Breast epithelium (tissue), 3 donors: ENCODE data around the gene FMN1.

ENCODE experiments used
- POLR2A ChIP-seq: fragments of 450-650 bp; IDR thresholded peaks from one replicate; pipeline ENCODE4 v1.6.1; 2016; ENCODE audit warnings: antibody characterized with exemption, mild to moderate bottlenecking, moderate library complexity
- POLR2AphosphoS5 ChIP-seq, 3 donors: sonication (generic); formaldehyde crosslinking; IDR thresholded peaks; one replicate each; pipeline ENCODE4 v1.6.1; 2017; ENCODE audit warnings: antibody characterized with exemption in 3 of 3
- TF ChIP-seq, protein P1 (sequence below), 3 donors: fragments of 450-650 bp; IDR thresholded peaks; one replicate each; pipeline ENCODE4 v1.5.1; 2016 to 2017; ENCODE audit warnings: antibody characterized with exemption in 3 of 3, mild to moderate bottlenecking in 3 of 3, moderate library complexity in 3 of 3

- TF ChIP-seq, protein P1, sequence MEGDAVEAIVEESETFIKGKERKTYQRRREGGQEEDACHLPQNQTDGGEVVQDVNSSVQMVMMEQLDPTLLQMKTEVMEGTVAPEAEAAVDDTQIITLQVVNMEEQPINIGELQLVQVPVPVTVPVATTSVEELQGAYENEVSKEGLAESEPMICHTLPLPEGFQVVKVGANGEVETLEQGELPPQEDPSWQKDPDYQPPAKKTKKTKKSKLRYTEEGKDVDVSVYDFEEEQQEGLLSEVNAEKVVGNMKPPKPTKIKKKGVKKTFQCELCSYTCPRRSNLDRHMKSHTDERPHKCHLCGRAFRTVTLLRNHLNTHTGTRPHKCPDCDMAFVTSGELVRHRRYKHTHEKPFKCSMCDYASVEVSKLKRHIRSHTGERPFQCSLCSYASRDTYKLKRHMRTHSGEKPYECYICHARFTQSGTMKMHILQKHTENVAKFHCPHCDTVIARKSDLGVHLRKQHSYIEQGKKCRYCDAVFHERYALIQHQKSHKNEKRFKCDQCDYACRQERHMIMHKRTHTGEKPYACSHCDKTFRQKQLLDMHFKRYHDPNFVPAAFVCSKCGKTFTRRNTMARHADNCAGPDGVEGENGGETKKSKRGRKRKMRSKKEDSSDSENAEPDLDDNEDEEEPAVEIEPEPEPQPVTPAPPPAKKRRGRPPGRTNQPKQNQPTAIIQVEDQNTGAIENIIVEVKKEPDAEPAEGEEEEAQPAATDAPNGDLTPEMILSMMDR (IDR thresholded peaks at IDR 0.05) = no peak
- TF ChIP-seq POLR2A (no peak), POLR2AphosphoS5 (IDR thresholded peaks at IDR 0.05) (no peak)
Measured at GRCh38 chr15:33168444-33168843, 26.1 kb downstream of the FMN1 start.
